ENCODE measurements around the gene RPRD1B.
"Not testable (repeated sequence)": the region's sequence is repeated elsewhere in the genome, so short reads cannot be mapped to it uniquely, and the experiment has no call there.

RPRD1B gene

GRCh38 chr20:38104285-38104684 is 70.7 kb downstream of the RPRD1B start:
- H3K36me3 ChIP-seq (ENCODE audit: insufficient read depth, low read length): no peaks in the 10 kb centered on the region
- no peaks in the 10 kb centered on the region for H3K4me1 ChIP-seq (ENCODE audit: insufficient read depth, low read length, poor library complexity, severe bottlenecking)
- no peak for TF ChIP-seq EZH2phosphoT487 (IDR thresholded peaks at IDR 0.05; ENCODE audit: borderline replicate concordance)
- TF ChIP-seq CTCF (conservative IDR thresholded peaks at IDR 0.05; ENCODE audit: low read length): no peak
- no peaks in the 10 kb centered on the region for H4K20me1 ChIP-seq (ENCODE audit: insufficient read depth, low read length, poor library complexity, severe bottlenecking)
- H3K4me3 ChIP-seq (ENCODE audit: low read length, poor library complexity, severe bottlenecking): no peak overlapping the region
- no peaks in the 10 kb centered on the region for H3K9me2 ChIP-seq (replicated peaks; ENCODE audit: low read depth, low read length)
- no peaks in the 10 kb centered on the region for H3K27me3 ChIP-seq (ENCODE audit: insufficient read depth, low read length, poor library complexity, severe bottlenecking)
- H3K9ac ChIP-seq (ENCODE audit: low read depth, low read length, poor library complexity, severe bottlenecking): no peak overlapping the region
- no peak overlapping the region for H3K4me2 ChIP-seq (ENCODE audit: low read depth, low read length, poor library complexity, severe bottlenecking)
- H3K79me2 ChIP-seq (ENCODE audit: insufficient read depth, low read length): no peaks in the 10 kb centered on the region
- H2AFZ ChIP-seq (ENCODE audit: low read length): no peak overlapping the region
- no peaks in the 10 kb centered on the region for H3F3A ChIP-seq (ENCODE audit: low read depth)
- H3K9me3 ChIP-seq (ENCODE audit: insufficient read depth, low read depth, low read length): no peaks in the 10 kb centered on the region

- no peaks in the 10 kb centered on the region for H3F3A ChIP-seq (ENCODE audit: low read depth)
- H3K79me2 ChIP-seq (ENCODE audit: insufficient read depth, low read length): no peaks in the 10 kb centered on the region
- H3K4me3 ChIP-seq (ENCODE audit: low read length, poor library complexity, severe bottlenecking): no peak overlapping the region
- no peaks in the 10 kb centered on the region for H4K20me1 ChIP-seq (ENCODE audit: insufficient read depth, low read length, poor library complexity, severe bottlenecking)
- no peak overlapping the region for H2AFZ ChIP-seq (ENCODE audit: low read length)
- H3K9me2 ChIP-seq (replicated peaks; ENCODE audit: low read depth, low read length): no peaks in the 10 kb centered on the region
- no peaks in the 10 kb centered on the region for H3K27me3 ChIP-seq (ENCODE audit: insufficient read depth, low read length, poor library complexity, severe bottlenecking)
- TF ChIP-seq CTCF (conservative IDR thresholded peaks at IDR 0.05; ENCODE audit: low read length): no peak
- no peaks in the 10 kb centered on the region for H3K9me3 ChIP-seq (ENCODE audit: insufficient read depth, low read depth, low read length)
- H3K4me2 ChIP-seq (ENCODE audit: low read depth, low read length, poor library complexity, severe bottlenecking): no peak overlapping the region
- no peaks in the 10 kb centered on the region for H3K36me3 ChIP-seq (ENCODE audit: insufficient read depth, low read length)
- no peak overlapping the region for H3K9ac ChIP-seq (ENCODE audit: low read depth, low read length, poor library complexity, severe bottlenecking)
- no peaks in the 10 kb centered on the region for H3K4me1 ChIP-seq (ENCODE audit: insufficient read depth, low read length, poor library complexity, severe bottlenecking)
These were observed 72.9 kb downstream of the RPRD1B start for GRCh38 chr20:38106461-38106860.

GRCh38 chr20:38107386-38107785 is 73.8 kb downstream of the RPRD1B start:
- not testable (repeated sequence) for H3K27me3 ChIP-seq (ENCODE audit: insufficient read depth, low read length, poor library complexity, severe bottlenecking); H3K9ac ChIP-seq (ENCODE audit: low read depth, low read length, poor library complexity, severe bottlenecking); H3K4me3 ChIP-seq (ENCODE audit: low read length, poor library complexity, severe bottlenecking); H3K4me2 ChIP-seq (ENCODE audit: low read depth, low read length, poor library complexity, severe bottlenecking); H2AFZ ChIP-seq (ENCODE audit: low read length); H4K20me1 ChIP-seq (ENCODE audit: insufficient read depth, low read length, poor library complexity, severe bottlenecking); H3K4me1 ChIP-seq (ENCODE audit: insufficient read depth, low read length, poor library complexity, severe bottlenecking); H3K9me3 ChIP-seq (ENCODE audit: insufficient read depth, low read depth, low read length); H3K9me2 ChIP-seq (replicated peaks; ENCODE audit: low read depth, low read length); H3K79me2 ChIP-seq (ENCODE audit: insufficient read depth, low read length); H3F3A ChIP-seq (ENCODE audit: low read depth); H3K36me3 ChIP-seq (ENCODE audit: insufficient read depth, low read length)

GRCh38 chr20:38107916-38108315 is 74.4 kb downstream of the RPRD1B start:
- H3K4me1 ChIP-seq (ENCODE audit: insufficient read depth, low read length, poor library complexity, severe bottlenecking); H2AFZ ChIP-seq (ENCODE audit: low read length); H3K79me2 ChIP-seq (ENCODE audit: insufficient read depth, low read length); H3K4me3 ChIP-seq (ENCODE audit: low read length, poor library complexity, severe bottlenecking); H3K9me2 ChIP-seq (replicated peaks; ENCODE audit: low read depth, low read length); H3K27me3 ChIP-seq (ENCODE audit: insufficient read depth, low read length, poor library complexity, severe bottlenecking); H3K4me2 ChIP-seq (ENCODE audit: low read depth, low read length, poor library complexity, severe bottlenecking); H4K20me1 ChIP-seq (ENCODE audit: insufficient read depth, low read length, poor library complexity, severe bottlenecking); H3K9ac ChIP-seq (ENCODE audit: low read depth, low read length, poor library complexity, severe bottlenecking); H3K36me3 ChIP-seq (ENCODE audit: insufficient read depth, low read length); H3F3A ChIP-seq (ENCODE audit: low read depth); H3K9me3 ChIP-seq (ENCODE audit: insufficient read depth, low read depth, low read length): not testable (repeated sequence)
